GM10266 (cell line): ENCODE measurements around the gene CCNJL.

Experiments used
- DNase-seq: peaks from one replicate; pipeline ENCODE4 v3.0.0; 2012; ENCODE audit errors: extremely low spot score
- CTCF ChIP-seq: IDR thresholded peaks from 2 replicates; pipeline ENCODE4 v1.5.1; 2012; ENCODE audit warnings: mild to moderate bottlenecking, low read depth; ENCODE audit not compliant: control insufficient read depth, insufficient read depth; ENCODE audit errors: missing control alignments

CCNJL gene

GRCh38 chr5:160272264-160272663 is 40.1 kb downstream of the CCNJL start:
- no peak for DNase-seq
- TF ChIP-seq CTCF: no peak

GRCh38 chr5:160271836-160272235 is 40.5 kb downstream of the CCNJL start:
- no peak for TF ChIP-seq CTCF
- no peak for DNase-seq

- no peak for DNase-seq
- TF ChIP-seq CTCF: no peak
Observed at GRCh38 chr5:160271396-160271795, 41.0 kb downstream of the CCNJL start.

- DNase-seq: no peak
- no peak for TF ChIP-seq CTCF
Observed at GRCh38 chr5:160270704-160271103, 41.7 kb downstream of the CCNJL start.

- no peak for DNase-seq
- TF ChIP-seq CTCF: no peak
Observed at GRCh38 chr5:160269017-160269416, 43.3 kb downstream of the CCNJL start.

GRCh38 chr5:160268121-160268520 is 44.2 kb downstream of the CCNJL start:
- DNase-seq: no peak
- no peak for TF ChIP-seq CTCF

- no peak for TF ChIP-seq CTCF
- no peak for DNase-seq
Observed at GRCh38 chr5:160266752-160267345, 45.5 kb downstream of the CCNJL start.
